HL-60/S4 (cell line): Measurements from ENCODE around the gene PKIG.

ENCODE experiments used
- in situ Hi-C: fragments of 300-500 bp; cut with MboI; formaldehyde crosslinking; loops from 2 replicates; pipeline ENCODE4 v1.14.3; 2022; ENCODE audit warnings: low sequenced_read_pairs

The PKIG gene

DNA sequence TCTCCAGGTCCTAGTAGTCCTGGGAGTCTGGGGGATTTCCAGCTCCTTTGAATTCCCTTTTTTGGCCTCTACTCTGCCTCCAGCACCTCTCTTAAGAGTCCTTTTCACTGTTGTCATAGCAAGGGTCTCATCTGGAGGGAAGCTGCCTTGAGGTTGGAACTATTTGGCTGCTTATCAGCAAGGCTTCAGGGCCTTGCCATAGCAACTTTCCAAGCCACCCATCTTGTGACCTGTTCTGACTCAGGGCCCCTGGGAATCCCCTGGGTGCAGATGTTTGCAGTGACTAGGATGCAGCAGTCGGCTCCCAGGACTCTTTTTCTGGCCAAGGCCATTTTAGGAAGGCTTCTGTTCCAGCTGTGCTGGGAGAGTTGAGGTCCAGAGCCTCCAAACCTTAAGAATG, 12.4 kb downstream of the PKIG start:
- in situ Hi-C loops = no loop called here

DNA sequence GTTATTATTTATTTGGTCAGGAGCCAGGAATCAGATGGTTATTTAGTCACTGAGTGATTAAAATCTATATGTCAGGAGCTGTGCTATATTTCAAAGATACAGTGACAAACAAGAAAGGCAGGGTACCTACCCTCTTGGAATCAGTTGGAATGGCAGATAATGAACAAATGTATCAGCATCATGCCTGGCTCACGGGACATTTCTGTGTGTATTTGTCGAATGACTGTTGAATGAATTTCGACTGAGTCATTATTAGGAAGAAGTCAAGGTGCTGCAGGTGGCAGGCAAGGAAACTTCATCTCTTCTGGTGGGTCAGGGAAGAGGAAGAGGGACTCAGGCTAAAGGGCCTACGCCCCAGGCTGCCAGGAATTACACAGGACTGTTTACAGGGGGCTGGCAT, 13.6 kb downstream of the PKIG start:
- in situ Hi-C loops = no loop called here

DNA sequence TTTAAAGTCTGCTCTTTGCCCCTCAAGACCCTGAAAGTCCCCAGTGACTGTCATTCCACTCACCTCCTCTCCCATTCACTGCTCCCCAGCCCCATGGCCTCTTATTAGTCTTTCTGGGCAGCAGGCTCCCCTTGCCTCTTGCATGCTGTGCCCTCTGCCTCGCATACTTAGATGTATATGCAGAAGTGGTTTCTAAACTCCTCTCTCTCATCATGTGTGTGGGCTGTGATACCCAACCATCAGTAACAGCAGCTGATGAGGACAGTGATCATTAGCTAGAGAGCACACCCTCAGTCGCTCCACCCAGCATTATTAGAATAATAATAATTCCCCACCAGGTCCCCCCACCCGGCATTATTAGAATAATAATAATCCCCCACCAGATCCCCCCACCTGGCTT, 14.5 kb downstream of the PKIG start:
- in situ Hi-C loops = no loop called here

DNA sequence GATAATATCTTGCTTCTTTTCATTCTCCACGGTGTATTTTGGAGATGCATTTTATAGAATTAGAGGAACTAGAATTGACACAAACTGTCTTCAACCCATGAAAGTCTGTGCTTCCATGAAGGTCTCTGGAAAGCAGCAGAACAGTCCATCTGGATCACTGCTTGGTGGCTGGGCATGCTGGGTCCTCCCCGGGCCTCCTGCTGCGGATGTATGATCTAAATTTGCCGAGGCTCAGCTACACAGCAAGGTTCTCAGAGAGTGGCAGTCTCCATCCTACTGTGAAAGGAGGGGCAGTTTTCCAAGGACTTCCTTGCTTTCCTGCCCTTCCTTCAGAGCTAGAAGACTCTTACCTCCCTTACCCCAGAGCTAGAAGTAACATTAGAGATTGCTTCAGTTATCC, 15.1 kb downstream of the PKIG start:
- in situ Hi-C loops = no loop called here

DNA sequence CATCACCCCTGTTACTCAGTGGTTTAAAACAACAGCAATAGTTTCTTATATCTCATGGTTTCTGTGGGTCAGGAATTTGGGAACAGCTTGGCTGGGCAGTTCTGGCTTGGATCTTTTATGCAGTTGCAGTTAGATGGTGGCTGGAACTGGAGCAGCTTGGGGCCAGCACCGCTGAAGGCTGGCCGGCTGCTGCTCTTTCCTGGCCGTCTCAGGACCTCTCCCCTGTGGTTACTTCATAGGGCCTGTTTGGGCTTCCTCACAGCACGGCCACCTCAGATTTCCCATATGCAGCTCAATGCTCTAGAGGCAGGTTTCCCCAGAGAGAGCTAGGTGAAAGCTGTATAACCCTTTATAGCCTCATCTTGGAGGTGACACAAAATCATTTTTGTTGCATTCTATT, 15.6 kb downstream of the PKIG start:
- in situ Hi-C loops = no loop called here

DNA sequence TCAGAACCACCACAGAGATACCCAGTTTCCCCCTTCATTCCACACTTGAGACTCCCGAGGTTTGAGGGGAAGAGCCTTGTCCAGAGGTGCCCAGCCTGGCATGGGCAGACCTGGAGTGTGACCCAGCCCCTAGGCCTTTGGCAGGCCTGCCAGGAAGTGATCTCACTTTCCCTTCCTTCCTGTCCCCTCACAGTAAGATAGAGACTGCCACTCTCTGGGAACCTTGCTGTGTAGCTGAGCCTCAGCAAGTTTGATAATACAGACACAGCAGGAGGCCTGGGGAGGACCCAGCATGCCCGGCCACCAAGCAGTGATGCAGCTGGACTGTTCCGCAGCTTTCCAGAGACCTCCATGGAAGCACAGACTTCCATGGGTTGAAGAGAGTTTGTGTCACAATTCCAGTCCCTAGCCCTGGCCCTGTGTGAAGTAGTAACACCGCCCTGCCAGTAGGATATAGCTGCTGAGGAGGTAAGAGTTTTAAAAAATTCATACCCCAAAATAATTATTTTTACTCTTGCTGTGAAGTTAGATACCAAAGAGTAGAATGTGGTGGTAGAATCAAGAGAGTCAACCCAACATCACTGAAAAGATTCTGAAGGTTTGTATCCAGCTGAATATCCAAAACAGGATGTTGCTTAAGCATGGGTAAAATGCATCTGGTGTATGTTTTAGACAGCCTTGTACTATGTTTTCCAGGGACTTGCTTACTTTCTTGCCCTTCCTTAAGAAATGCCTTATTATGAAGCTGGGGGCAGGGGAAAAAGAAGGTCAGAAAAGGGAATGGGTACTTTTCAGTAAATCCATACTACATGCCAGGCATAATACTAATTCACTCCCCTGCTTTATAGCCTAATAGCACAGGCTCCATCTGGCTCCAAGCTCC, 16.3 kb downstream of the PKIG start:
- in situ Hi-C loops = no loop called here

DNA sequence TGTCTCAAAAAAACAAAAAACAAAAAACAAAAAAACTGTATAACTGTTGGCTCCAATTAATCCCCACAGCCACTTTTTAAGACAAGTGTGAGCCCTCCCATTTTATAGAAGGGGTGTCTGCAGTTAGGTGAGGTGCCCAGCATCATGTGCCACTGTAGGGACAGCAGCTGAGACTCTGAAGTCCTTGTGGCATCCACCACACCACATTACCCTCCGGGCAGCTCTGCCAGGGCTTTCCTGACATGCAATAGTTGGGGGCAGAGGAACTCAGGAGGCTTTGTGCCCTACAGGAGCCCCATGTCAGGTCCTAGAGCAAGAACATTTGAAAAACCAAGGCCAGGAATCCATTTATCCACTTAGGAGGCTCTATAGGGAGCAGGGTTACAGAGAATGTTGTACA, 17.3 kb downstream of the PKIG start:
- in situ Hi-C loops = no loop called here

DNA sequence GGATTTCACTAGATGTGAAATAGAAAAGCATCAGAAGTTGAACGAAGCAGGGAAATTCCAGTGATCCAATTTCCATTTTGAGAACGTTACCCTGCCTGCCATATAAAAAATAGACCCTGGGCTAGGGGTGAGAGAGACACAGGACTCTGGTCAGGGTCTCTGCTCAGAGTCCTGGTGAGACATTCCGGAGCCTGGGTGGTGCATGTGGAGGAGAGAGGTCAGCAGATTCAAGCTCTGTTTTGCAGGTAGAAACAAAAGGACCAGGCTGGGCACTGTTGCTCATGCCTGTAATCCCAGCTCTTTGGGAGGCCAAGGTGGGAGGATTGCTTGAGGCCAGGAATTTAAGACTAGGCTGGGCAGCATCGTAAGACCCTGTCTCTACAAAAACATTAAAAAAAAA, 17.9 kb downstream of the PKIG start:
- in situ Hi-C loops = no loop called here

DNA sequence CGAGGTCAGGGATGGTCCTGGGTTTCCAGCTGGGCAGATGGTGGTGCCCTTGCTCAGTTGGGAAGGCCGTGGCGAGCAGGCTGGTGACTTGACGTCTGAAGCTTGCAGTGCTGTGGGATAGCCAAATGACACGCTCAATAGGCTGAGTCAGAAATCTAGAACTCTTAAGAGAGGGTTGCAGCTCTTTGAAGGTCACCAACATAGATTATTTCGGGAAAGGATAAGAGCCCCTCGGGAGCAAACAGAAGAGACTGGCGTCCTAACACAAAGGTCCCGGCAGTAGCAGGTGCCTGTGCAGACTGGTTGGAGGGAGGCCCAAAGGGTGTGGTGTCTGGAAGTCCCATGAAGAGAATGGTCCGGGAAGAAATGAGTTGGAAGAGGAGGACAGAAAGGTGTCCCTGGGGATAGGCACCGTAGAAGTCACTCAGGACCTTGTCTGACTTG, 18.4 kb downstream of the PKIG start:
- in situ Hi-C loops = no loop called here

DNA sequence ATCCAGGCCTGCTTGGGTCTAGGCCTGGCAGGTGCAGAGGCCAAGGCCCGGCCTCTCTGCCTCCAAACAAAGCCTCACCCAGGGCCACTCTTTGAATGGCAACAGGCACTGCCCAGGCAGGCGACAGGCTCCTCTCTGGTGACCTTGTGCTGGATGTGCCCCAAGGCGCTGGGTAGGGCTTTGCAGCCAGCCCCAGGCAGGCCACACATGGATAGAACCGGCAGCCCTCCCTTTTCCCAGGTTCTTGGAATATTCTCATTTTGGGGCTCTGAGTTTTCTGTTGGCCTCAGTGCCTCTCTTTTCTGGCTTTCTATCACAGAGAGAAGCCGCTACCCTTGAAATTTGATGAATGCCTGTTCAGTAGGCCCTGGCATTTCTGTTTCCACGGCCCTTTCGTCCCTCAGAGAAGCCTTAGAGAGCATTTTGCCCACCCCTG, 18.9 kb downstream of the PKIG start:
- in situ Hi-C loops = no loop called here

DNA sequence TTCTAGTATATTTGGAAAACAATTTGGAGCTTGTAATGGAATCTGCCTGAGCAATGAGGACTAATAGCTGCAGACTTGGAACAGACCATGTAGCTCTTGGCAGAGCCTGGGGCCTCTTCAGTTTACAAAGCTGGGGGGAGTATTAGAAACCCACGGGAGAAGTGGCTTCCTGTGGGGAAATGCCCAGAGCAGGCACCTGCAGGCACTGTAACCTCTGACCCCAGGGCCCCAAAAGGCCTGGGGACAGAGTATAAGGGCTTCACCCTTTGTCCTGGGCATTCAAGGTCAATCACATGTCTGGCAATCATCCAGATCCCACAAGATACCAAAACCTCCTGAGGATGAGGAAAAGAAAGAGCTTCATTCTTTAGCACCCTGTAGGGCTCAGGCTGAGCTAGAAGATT, 19.4 kb downstream of the PKIG start:
- in situ Hi-C loops = no loop called here

DNA sequence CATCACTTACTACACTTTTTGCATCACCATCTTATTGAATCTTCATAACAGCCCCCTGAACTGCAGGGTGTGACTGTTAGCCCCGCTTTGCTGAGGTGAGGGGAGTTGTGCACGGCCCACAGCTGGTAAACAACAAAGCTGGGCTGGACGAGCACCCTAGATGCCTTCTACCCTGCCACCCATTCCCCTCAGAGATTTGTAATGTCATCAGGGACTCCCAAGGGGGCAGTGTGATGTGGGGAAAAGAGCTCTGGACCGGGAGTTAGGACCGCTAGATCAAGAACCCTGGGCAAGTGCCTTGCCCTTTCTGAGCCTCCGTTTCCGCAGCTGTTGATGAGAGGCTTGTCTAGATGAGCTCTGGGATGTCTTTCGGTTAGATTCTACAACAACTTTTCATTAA, 20.9 kb downstream of the PKIG start:
- in situ Hi-C loops = no loop called here

DNA sequence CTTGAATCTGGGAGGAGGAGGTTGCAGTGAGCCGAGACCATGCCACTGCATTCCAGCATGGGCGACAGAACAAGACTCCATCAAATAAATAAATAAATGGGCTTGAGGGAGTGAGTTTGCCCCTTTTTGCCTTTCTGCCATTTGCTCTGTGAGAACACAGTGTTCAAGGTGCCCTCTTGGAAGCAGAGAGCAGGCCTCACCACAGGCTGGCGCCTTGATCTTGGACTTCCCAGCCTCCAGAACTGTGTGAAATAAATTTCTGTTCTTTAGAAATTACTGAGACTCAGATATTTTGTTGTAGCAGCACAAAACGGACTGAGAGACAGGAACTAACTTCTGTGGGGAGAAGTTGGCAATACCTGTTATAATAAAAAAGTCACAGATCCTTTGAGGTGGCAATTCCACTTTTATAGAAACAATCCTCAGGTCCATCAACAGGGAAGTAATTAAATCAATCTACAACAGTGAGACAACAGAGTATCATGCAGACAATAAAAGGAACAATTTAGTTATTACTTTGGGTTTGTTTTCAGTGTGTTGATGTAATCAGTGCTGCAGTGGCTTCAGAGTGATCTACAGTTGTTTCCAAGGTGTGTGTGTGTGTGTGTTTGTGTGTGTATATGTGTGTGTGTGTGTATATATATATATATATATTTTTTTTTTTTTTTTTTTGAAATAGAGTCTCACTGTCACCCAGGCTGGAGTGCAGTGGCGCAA, 24.5 kb downstream of the PKIG start:
- in situ Hi-C loops = no loop called here

DNA sequence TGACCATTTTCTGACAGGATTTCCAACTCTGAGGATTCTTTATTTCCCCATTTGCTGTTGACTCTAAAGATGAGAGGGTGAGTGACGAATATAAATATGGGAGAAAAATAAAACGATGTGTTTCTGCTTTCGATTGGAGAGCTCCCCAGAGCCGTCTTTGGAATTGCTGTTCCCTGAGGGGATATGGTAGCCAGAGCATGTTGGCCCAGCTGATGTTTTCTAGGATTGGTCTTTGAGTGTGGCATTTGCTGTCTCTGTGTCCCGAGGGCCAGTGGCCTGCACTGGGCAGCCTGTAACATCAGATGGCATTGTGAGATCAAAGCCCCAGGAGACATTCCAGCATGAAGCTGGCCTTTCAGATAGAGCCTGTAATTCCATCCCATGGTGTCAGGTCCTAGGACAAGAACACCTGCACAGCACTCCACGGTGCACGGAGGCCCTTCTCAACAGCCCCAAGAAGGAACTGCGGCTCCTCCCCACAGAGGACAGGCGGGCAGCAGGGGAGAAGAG, 26.7 kb downstream of the PKIG start:
- in situ Hi-C loops = no loop called here

DNA sequence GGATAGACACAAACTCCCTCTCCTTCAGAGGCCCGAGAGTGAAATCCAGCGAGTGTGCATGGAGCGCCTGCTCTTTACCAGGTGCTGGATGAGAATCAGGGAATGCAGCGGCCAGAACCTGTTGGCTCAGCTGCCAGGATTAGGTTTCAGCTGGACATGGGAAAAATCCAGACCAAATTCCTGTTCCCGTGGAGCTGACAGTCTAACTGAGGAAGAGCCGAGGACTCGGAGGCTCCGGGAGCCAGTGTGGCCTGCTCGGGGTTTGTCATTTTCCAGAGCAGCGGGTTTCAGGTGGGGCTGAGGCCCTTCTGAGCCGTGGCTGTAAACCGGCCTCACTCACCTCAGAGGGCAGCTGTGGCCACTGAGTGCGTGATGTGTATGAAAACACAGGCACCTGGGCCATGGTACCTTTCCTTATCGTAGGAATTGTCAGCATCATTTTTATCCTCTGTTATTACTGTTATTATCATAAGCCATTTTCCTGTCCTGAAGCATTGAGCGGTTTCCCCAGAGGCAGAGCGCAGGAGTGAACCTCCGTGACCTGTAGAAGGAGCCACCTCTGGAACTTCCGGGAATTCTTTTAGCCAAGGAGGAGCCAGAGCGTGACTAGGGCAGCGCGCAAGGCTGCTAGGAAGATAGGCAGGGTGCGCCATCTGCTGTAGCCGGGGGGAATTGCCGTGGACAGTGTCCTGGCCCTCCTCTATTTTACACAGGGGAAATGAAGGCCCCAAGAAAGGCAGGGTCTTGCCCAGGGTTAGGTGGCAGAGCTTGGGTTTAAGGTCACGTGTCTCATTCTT, 27.3 kb downstream of the PKIG start:
- in situ Hi-C loops = loop anchor here (10.0 kb wide), 1 partner anchor 215 kb away; no protein-coding TSS in a partner anchor

DNA sequence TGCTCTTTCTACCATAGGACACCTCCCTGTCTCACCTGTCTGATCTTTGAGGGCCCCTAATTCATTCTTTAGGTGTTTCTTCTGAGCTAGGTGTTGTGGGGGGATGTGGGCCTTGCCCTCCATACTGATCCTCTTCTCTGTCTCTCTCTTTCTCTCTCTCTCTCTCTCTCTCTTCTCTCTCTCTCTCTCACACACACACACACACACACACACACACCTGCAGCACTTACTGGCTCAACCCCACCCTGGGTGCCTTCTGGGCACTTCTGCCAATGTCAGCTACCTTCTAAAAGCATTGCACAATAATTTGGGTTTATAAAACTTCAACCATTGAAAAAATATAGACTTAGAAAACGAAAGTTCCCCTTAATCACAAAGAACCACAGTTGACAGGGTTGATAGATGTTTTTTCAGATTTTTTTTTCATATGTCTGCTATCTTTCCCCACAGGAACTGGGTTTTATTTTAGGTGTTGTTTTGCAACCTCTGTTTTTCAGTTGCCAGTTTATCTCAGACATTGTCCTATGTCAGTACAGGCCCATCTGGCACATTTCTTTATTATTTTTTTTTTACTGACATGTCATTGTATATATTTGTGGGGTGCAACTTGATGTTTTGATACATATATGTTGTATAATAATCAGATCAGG, 28.1 kb downstream of the PKIG start:
- in situ Hi-C loops = loop anchor here (10.0 kb wide), 1 partner anchor 216 kb away; no protein-coding TSS in a partner anchor

DNA sequence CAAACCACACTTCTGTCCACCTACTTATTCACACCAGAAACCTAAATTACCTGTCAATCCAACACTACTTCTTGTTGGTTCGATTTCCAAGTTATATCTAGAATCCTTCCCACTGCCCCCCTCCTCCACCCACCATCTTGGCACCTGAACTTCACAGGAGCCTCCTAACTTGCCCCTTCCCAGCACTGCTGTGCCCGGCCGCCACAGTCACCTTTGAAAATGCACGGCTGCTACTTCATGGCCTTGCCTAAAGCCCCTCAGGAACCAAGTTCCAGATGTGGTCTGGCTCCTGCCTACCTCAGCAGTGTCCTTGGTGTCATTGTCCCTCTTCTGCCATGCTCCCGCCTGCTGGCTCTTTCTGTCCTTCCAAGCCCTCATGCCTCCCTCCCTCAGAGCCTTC, 31.2 kb downstream of the PKIG start:
- in situ Hi-C loops = loop anchor here (10.0 kb wide), 1 partner anchor 219 kb away; no protein-coding TSS in a partner anchor

DNA sequence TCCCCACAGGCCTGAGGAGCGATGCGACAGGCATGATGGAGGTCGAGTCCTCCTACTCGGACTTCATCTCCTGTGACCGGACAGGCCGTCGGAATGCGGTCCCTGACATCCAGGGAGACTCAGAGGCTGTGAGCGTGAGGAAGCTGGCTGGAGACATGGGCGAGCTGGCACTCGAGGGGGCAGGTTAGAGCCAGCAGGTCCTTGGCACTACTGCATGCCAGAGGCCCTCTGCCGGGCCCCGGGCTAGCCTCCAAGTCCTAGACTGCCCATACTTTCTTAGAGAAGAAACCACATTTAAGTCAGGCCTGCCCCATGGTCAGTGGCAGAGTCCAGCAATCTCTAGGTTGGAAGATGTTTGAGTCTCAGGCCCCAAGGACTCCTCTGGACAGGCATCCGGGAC, 32.1 kb downstream of the PKIG start:
- in situ Hi-C loops = loop anchor here (10.0 kb wide), 1 partner anchor 220 kb away; no protein-coding TSS in a partner anchor

DNA sequence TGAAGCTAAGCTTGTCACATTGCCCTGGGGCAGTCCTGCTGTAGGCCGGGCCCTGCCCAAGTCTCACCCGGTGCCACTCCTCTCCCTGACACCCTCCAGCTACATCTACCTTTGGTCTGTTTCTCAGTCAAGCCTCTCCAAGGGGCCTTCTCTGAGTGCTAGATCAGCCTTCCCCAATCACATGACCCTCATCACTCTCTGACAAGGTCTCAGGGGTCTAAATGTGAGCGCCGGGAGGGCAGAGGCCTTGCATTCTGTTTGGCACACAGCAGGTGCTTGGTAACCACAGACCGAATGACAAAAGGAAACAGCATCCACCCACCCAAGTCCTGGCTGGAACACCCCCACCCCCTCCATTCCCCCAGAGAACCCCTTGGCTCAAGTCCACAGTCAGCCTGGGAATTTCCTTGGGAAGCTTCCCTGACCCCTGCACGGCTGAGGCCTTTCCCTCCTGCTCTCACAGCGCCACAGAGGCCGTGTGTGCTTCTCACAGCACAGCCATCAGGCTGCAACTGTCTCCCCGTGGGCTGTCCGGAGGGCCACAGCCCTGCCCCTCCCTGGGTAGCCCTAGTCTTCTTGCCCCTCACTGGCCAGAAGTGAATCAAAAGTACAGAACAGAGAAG, 32.9 kb downstream of the PKIG start:
- in situ Hi-C loops = loop anchor here (10.0 kb wide), 1 partner anchor 220 kb away; no protein-coding TSS in a partner anchor
